T-helper 1 cell treated with Interleukin-12 subunit alpha and Interleukin-12 subunit beta and Interleukin-4 antibody, amounts not matched to agents 30 μg/mL and 1 μg/mL, for 36 hours (primary cell): ENCODE data around the gene C19orf44.
A peak's percentile ranks its signal among the peaks of the same experiment; 100 is the strongest.
"Not testable (repeated sequence)": the region's sequence is repeated elsewhere in the genome, so short reads cannot be mapped to it uniquely, and the experiment has no call there.

Experiments used
- H3K27ac Mint-ChIP-seq: one replicate; pipeline ENCODE4 v1.8.0; 2021; ENCODE audit warnings: mild to moderate bottlenecking, mixed read lengths
- H3K27me3 Mint-ChIP-seq: one replicate; pipeline ENCODE4 v1.8.0; 2021; ENCODE audit warnings: low read depth, mixed read lengths
- H3K36me3 Mint-ChIP-seq: one replicate; pipeline ENCODE4 v1.8.0; 2021; ENCODE audit warnings: low read depth, mixed read lengths
- H3K4me1 Mint-ChIP-seq: one replicate; pipeline ENCODE4 v1.8.0; 2021; ENCODE audit warnings: low read depth, mixed read lengths
- H3K4me3 Mint-ChIP-seq: one replicate; pipeline ENCODE4 v1.8.0; 2021; ENCODE audit warnings: mild to moderate bottlenecking, moderate library complexity, mixed read lengths
- H3K9me3 Mint-ChIP-seq: one replicate; pipeline ENCODE4 v1.8.0; 2021; ENCODE audit warnings: mixed read lengths

The C19orf44 gene

GRCh38 chr19:16461630-16462051 lies 34.6 kb upstream of the C19orf44 start:
- H3K27me3 Mint-ChIP-seq, result no peaks in the 10 kb centered on the region
- H3K4me3 Mint-ChIP-seq, result no peak overlapping the region
- no peaks in the 10 kb centered on the region for H3K9me3 Mint-ChIP-seq
- peaks cover 4% of the 10 kb centered on the region for H3K36me3 Mint-ChIP-seq
- no peak overlapping the region for H3K27ac Mint-ChIP-seq
- H3K4me1 Mint-ChIP-seq, result peaks cover 32% of the 10 kb centered on the region

GRCh38 chr19:16462757-16463250 lies 33.4 kb upstream of the C19orf44 start:
- Mint-ChIP-seq H3K4me3 (no peak overlapping the region), H3K9me3 (no peaks in the 10 kb centered on the region), H3K4me1 (peaks cover 21% of the 10 kb centered on the region), H3K27me3 (no peaks in the 10 kb centered on the region), H3K36me3 (peaks cover 4% of the 10 kb centered on the region), H3K27ac (no peak overlapping the region)

DNA sequence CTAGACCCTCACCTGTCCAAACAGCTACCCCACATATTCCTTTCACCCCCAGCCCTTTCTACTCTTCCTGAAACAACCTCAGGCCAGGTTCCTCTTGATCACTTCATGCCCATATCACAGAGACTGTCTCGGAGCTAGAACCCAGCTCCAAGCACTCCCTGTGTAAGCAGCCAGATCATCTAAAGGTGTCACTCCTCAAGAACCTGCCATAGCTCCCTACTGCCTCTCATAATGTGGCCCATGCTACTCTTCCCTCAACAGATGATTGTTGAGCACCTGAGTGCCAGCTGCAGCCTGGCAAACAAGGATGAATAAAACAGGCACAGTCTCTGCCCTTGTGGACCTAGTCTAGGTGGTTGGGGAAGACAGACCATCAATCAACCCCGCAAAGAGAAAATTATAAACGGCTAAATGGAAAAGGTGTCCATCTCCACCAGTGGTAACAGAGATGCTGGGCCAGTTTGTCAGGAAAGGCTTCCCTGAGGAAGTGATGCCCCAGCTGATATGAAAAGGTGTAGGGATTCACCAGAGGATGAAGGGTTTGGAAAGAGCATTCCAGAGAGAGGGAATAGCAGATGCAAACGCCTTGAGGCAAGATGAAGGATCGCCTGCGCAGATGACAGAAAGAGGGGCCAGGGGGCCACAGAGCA lies 32.7 kb upstream of the C19orf44 start:
- peaks cover 4% of the 10 kb centered on the region for H3K36me3 Mint-ChIP-seq
- no peak overlapping the region for H3K4me3 Mint-ChIP-seq
- no peaks in the 10 kb centered on the region for H3K27me3 Mint-ChIP-seq
- H3K4me1 Mint-ChIP-seq, result peaks cover 16% of the 10 kb centered on the region
- no peaks in the 10 kb centered on the region for H3K9me3 Mint-ChIP-seq
- no peak overlapping the region for H3K27ac Mint-ChIP-seq

- Mint-ChIP-seq H3K36me3 (peaks cover 8% of the 10 kb centered on the region), H3K27ac (no peak overlapping the region)
These were observed 32.1 kb upstream of the C19orf44 start for GRCh38 chr19:16463991-16464575.

GRCh38 chr19:16465239-16465638 lies 31.0 kb upstream of the C19orf44 start:
- Mint-ChIP-seq H3K27me3 (no peaks in the 10 kb centered on the region), H3K27ac (no peak overlapping the region), H3K4me3 (no peak overlapping the region), H3K9me3 (no peaks in the 10 kb centered on the region), H3K36me3 (peaks cover 11% of the 10 kb centered on the region), H3K4me1 (peaks cover 24% of the 10 kb centered on the region)

More at GRCh38 chr19:16463991-16464575, 32.1 kb upstream of the C19orf44 start:
- Mint-ChIP-seq H3K4me1 (peaks cover 17% of the 10 kb centered on the region), H3K9me3 (no peaks in the 10 kb centered on the region), H3K4me3 (no peak overlapping the region), H3K27me3 (no peaks in the 10 kb centered on the region)

DNA sequence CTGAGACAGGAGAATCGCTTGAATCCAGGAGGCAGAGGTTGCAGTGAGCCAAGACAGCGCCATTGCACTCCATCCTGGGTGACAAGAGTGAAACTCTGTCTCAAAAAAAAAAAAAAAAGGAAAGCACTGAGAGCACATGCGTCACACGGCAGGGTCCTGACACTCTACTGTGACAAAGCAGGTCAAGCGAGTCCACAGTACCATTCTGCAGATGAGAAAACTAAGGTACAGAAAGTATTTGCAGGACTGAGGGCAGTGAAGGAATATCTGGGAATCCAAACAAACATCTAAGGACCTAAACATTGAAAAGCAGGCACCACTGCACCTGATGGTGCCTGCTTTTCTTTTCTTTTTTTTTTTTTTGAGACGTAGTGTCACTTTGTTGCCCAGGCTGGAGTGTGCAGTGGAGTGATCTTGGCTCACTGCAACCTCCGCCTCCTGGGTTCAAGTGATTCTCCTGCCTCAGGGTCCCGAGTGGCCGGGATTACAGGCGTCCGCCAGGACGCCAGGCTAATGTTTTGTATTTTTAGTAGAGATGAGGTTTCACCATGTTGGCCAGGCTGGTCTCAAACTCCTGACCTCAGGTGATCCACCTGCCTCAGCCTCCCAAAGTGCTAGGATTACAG lies 29.3 kb upstream of the C19orf44 start:
- not testable (repeated sequence) for H3K27ac Mint-ChIP-seq, H3K4me3 Mint-ChIP-seq, H3K9me3 Mint-ChIP-seq, H3K27me3 Mint-ChIP-seq
- Mint-ChIP-seq H3K4me1 (peaks cover 30% of the 10 kb centered on the region), H3K36me3 (peaks cover 13% of the 10 kb centered on the region)

- H3K4me3 Mint-ChIP-seq, result no peak overlapping the region
- H3K4me1 Mint-ChIP-seq, result peaks cover 30% of the 10 kb centered on the region
- H3K36me3 Mint-ChIP-seq, result peaks cover 13% of the 10 kb centered on the region
- H3K27me3 Mint-ChIP-seq, result no peaks in the 10 kb centered on the region
- no peak overlapping the region for H3K27ac Mint-ChIP-seq
- H3K9me3 Mint-ChIP-seq, result no peaks in the 10 kb centered on the region
These were observed 28.6 kb upstream of the C19orf44 start for GRCh38 chr19:16467581-16467980.

GRCh38 chr19:16470541-16470910 lies 25.7 kb upstream of the C19orf44 start:
- Mint-ChIP-seq H3K27me3 (peaks cover 3% of the 10 kb centered on the region), H3K9me3 (no peaks in the 10 kb centered on the region), H3K27ac (peak overlapping the region; percentile 42), H3K4me3 (peak overlapping the region; percentile 85), H3K4me1 (peaks cover 21% of the 10 kb centered on the region), H3K36me3 (peaks cover 13% of the 10 kb centered on the region)

GRCh38 chr19:16470911-16471811 lies 25.0 kb upstream of the C19orf44 start:
- no peaks in the 10 kb centered on the region for H3K9me3 Mint-ChIP-seq
- H3K27ac Mint-ChIP-seq, result peak overlapping the region; percentile 42
- peaks cover 20% of the 10 kb centered on the region for H3K4me1 Mint-ChIP-seq
- peaks cover 3% of the 10 kb centered on the region for H3K27me3 Mint-ChIP-seq
- H3K36me3 Mint-ChIP-seq, result peaks cover 12% of the 10 kb centered on the region
- H3K4me3 Mint-ChIP-seq, result peak overlapping the region; percentile 85

- H3K4me3 Mint-ChIP-seq, result peak overlapping the region; percentile 88
- not testable (repeated sequence) for H3K36me3 Mint-ChIP-seq, H3K27ac Mint-ChIP-seq, H3K27me3 Mint-ChIP-seq, H3K9me3 Mint-ChIP-seq
- peaks cover 19% of the 10 kb centered on the region for H3K4me1 Mint-ChIP-seq
These were observed 23.7 kb upstream of the C19orf44 start for GRCh38 chr19:16472559-16472899.

GRCh38 chr19:16472992-16473391 lies 23.2 kb upstream of the C19orf44 start:
- Mint-ChIP-seq H3K27me3 (peaks cover 3% of the 10 kb centered on the region), H3K36me3 (peaks cover 9% of the 10 kb centered on the region), H3K9me3 (no peaks in the 10 kb centered on the region), H3K4me3 (peak overlapping the region; percentile 46), H3K27ac (no peak overlapping the region), H3K4me1 (peaks cover 17% of the 10 kb centered on the region)

DNA sequence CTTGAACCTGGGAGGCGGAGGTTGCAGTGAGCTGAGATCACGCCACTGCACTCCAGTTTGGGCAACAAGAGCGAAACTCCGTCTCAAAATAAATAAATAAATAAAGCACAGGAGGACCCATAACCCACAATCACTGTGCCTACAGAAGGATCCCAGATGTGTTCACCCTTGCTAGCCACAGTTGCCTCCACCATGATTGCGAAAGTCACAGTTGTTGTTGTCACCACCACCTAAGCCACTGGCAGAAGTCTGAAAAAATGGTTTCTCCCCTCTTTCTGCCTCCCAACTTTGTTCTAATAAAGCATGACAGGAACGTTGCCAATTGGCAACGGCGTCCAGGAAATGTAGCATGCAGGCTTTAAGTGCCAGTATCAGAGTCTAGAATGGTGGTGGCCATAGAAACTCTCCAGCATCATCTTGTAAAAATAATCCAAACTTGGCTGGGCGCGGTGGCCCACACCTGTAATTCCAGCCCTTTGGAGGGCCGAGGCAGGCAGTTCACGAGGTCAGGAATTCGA lies 22.3 kb upstream of the C19orf44 start:
- Mint-ChIP-seq H3K4me3 (no peak overlapping the region), H3K9me3 (no peaks in the 10 kb centered on the region), H3K36me3 (peaks cover 7% of the 10 kb centered on the region), H3K4me1 (peaks cover 15% of the 10 kb centered on the region), H3K27ac (no peak overlapping the region), H3K27me3 (peaks cover 3% of the 10 kb centered on the region)

- Mint-ChIP-seq H3K27me3 (peaks cover 3% of the 10 kb centered on the region), H3K9me3 (no peaks in the 10 kb centered on the region), H3K4me3 (no peak overlapping the region), H3K36me3 (no peaks in the 10 kb centered on the region), H3K27ac (no peak overlapping the region), H3K4me1 (no peaks in the 10 kb centered on the region)
These were observed 19.8 kb upstream of the C19orf44 start for GRCh38 chr19:16476401-16476800.

- Mint-ChIP-seq H3K9me3 (no peaks in the 10 kb centered on the region), H3K27me3 (peaks cover 3% of the 10 kb centered on the region), H3K4me1 (no peaks in the 10 kb centered on the region), H3K4me3 (no peak overlapping the region), H3K27ac (no peak overlapping the region), H3K36me3 (no peaks in the 10 kb centered on the region)
These were observed 18.9 kb upstream of the C19orf44 start for GRCh38 chr19:16477311-16477710.
